A549 (cell line): ENCODE measurements around the gene ATP6AP2. TPM values are rescaled to one million over a fixed set of nuclear protein-coding genes. Genes with fewer than 3 reads are reported as not detected.
A peak's percentile ranks its signal among the peaks of the same experiment; 100 is the strongest.

Experiments
- ATAC-seq, 2 experiments: fragments of 200-7000 bp in 1 of 2; fragments of >200 bp in 1 of 2; cut with Nextera tagmentation in 1 of 2; cut with Tn5 transposase in 1 of 2; 3 replicates each; pipeline versions ENCODE4 v1.8.0 to v1.9.1; 2018 to 2020; ENCODE audit warnings: mild to moderate bottlenecking in 1 of 2, moderate library complexity in 1 of 2
- CTCF ChIA-PET: fragments of 300-600 bp; sonication (Branson Sonifier 250); formaldehyde crosslinking; extraction: SDS; loops from one replicate; lab custom pipeline; 2021; ENCODE audit warnings: antibody characterized with exemption, inconsistent platforms; lab: Yijun Ruan, JAX
- POLR2A ChIA-PET: fragments of 350-600 bp; formaldehyde crosslinking; extraction: SDS; loops from one replicate; lab custom pipeline; 2021; ENCODE audit warnings: antibody characterized with exemption, inconsistent platforms; lab: Yijun Ruan, JAX
- DNase-seq, 2 experiments: peaks; one replicate each; pipeline versions ENCODE4 v3.0.0 to v3.0.0-alpha.2; 2011 to 2016; ENCODE audit warnings: low read depth in 1 of 2, low spot score in 1 of 2
- FAIRE-seq: peaks from 2 replicates; lab custom pipeline; 2011; peaks lifted over from hg19 to GRCh38; lab: Jason Lieb, UNC
- H3K27ac ChIP-seq, 2 experiments: fragments of >200 bp; sonication (Bioruptor Twin); formaldehyde crosslinking; 3 replicates each; pipeline ENCODE4 v1.5.1; 2016 to 2017
- H3K4me1 ChIP-seq: fragments of >200 bp; sonication (Bioruptor Twin); formaldehyde crosslinking; 3 replicates; pipeline ENCODE4 v1.6.1; 2016
- H3K4me2 ChIP-seq: fragments of >200 bp; sonication (Bioruptor Twin); formaldehyde crosslinking; 3 replicates; pipeline ENCODE4 v1.6.1; 2016
- H3K4me3 ChIP-seq: fragments of >200 bp; sonication (Bioruptor Twin); formaldehyde crosslinking; 3 replicates; pipeline ENCODE4 v1.5.1; 2016
- H3K9me3 ChIP-seq: fragments of >200 bp; sonication (Bioruptor Twin); formaldehyde crosslinking; 3 replicates; pipeline ENCODE4 v1.6.1; 2016
- ATOH8 ChIP-seq: fragments of 250-450 bp; sonication (Bioruptor Pico); IDR thresholded peaks from 2 replicates; pipeline ENCODE4 v1.5.0; 2020; ENCODE audit warnings: low read depth, mild to moderate bottlenecking, moderate library complexity
- CHD2 ChIP-seq: fragments of 150-350 bp; IDR thresholded peaks from 2 replicates; pipeline ENCODE4 v1.6.1; 2014; ENCODE audit warnings: low read length; ENCODE audit not compliant: partially characterized antibody
- CHD4 ChIP-seq: fragments of 200-600 bp; sonication (generic); IDR thresholded peaks from 2 replicates; pipeline ENCODE4 v1.6.1; 2016; ENCODE audit warnings: antibody characterized with exemption, mild to moderate bottlenecking, borderline replicate concordance
- CTCF ChIP-seq: fragments of >200 bp; sonication (Bioruptor Twin); formaldehyde crosslinking; IDR thresholded peaks from 3 replicates; pipeline ENCODE4 v1.5.1; 2016
- EHF ChIP-seq: fragments of 250-450 bp; sonication (Bioruptor Pico); IDR thresholded peaks from 2 replicates; pipeline ENCODE4 v1.5.0; 2020; ENCODE audit warnings: mild to moderate bottlenecking
- FOXS1 ChIP-seq: fragments of 250-450 bp; sonication (Bioruptor Pico); IDR thresholded peaks from 2 replicates; pipeline ENCODE4 v1.5.0; 2020; ENCODE audit warnings: mild to moderate bottlenecking, moderate library complexity
- HES2 ChIP-seq: fragments of >200 bp; sonication (Bioruptor Twin); formaldehyde crosslinking; IDR thresholded peaks from 2 replicates; pipeline ENCODE4 v1.6.1; 2016
- HEYL ChIP-seq: fragments of 250-450 bp; sonication (Bioruptor Pico); IDR thresholded peaks from 2 replicates; pipeline ENCODE4 v1.8.0; 2021; ENCODE audit warnings: mild to moderate bottlenecking, moderate library complexity
- HMGXB4 ChIP-seq: fragments of 250-450 bp; sonication (Bioruptor Pico); IDR thresholded peaks from 2 replicates; pipeline ENCODE4 v1.5.0; 2021; ENCODE audit warnings: mild to moderate bottlenecking, moderate library complexity, borderline replicate concordance
- HOXA7 ChIP-seq: fragments of 250-450 bp; sonication (Bioruptor Pico); IDR thresholded peaks from 2 replicates; pipeline ENCODE4 v1.5.0; 2020; ENCODE audit warnings: mild to moderate bottlenecking, moderate library complexity
- JUN ChIP-seq, 2 experiments: fragments of >200 bp; sonication (Bioruptor Twin); formaldehyde crosslinking; IDR thresholded peaks; 2 replicates in 1 of 2; 3 replicates in 1 of 2; pipeline ENCODE4 v1.6.1; 2016 to 2017
- KDM1A ChIP-seq: fragments of 200-600 bp; sonication (generic); IDR thresholded peaks from 2 replicates; pipeline ENCODE4 v1.6.1; 2016; ENCODE audit warnings: low read depth, mild to moderate bottlenecking
- MAZ ChIP-seq: fragments of 150-350 bp; IDR thresholded peaks from 2 replicates; pipeline ENCODE4 v1.6.1; 2014; ENCODE audit warnings: antibody characterized with exemption, low read depth, low read length, borderline replicate concordance
- MYC ChIP-seq: IDR thresholded peaks from 2 replicates; pipeline ENCODE4 v1.6.1; 2012; ENCODE audit warnings: mild to moderate bottlenecking, inconsistent platforms, low read length, improper control_type of control experiment, borderline replicate concordance
- NPAS2 ChIP-seq: fragments of 250-450 bp; sonication (Bioruptor Pico); IDR thresholded peaks from 2 replicates; pipeline ENCODE4 v1.8.0; 2022; ENCODE audit warnings: mild to moderate bottlenecking, moderate library complexity, borderline replicate concordance
- PBX3 ChIP-seq: IDR thresholded peaks from 2 replicates; pipeline ENCODE4 v1.6.1; 2012
- POLR2AphosphoS2 ChIP-seq: conservative IDR thresholded peaks from 2 replicates; pipeline ENCODE4 v1.6.1; 2012; ENCODE audit warnings: low read length, improper control_type of control experiment, inconsistent platforms
- RAD21 ChIP-seq, 2 experiments: fragments of >200 bp in 1 of 2; sonication (Bioruptor Twin) in 1 of 2; formaldehyde crosslinking in 1 of 2; IDR thresholded peaks in 1 of 2; conservative IDR thresholded peaks in 1 of 2; 2 replicates in 1 of 2; 3 replicates in 1 of 2; pipeline ENCODE4 v1.6.1; 2012 to 2018; ENCODE audit warnings: inconsistent platforms in 1 of 2
- RARB ChIP-seq: fragments of 250-450 bp; sonication (Bioruptor Pico); IDR thresholded peaks from 2 replicates; pipeline ENCODE4 v1.8.0; 2021; ENCODE audit warnings: mild to moderate bottlenecking, moderate library complexity
- RCOR1 ChIP-seq: fragments of 150-350 bp; IDR thresholded peaks from 2 replicates; pipeline ENCODE4 v1.6.1; 2014; ENCODE audit warnings: antibody characterized with exemption, low read length, low read depth
- SMC3 ChIP-seq: fragments of >200 bp; sonication (Bioruptor Twin); formaldehyde crosslinking; IDR thresholded peaks from 3 replicates; pipeline ENCODE4 v1.6.1; 2018; ENCODE audit warnings: inconsistent platforms
- TFCP2L1 ChIP-seq: fragments of 250-450 bp; sonication (Bioruptor Pico); IDR thresholded peaks from 2 replicates; pipeline ENCODE4 v1.5.0; 2021; ENCODE audit warnings: mild to moderate bottlenecking
- ZSCAN20 ChIP-seq: fragments of 250-450 bp; sonication (Bioruptor Pico); IDR thresholded peaks from 2 replicates; pipeline ENCODE4 v1.8.0; 2022; ENCODE audit warnings: mild to moderate bottlenecking, moderate library complexity
- WGBS: methylation state at CpG from one replicate; pipeline ENCODE4 v1.1.6; 2017; ENCODE audit errors: missing lambda C conversion rate; 5-methylcytosine and 5-hydroxymethylcytosine counted together
- polyA plus RNA-seq, 4 experiments: library from polyadenylated mRNA; depleted of rRNA in 3 of 4; stranded (reverse); fragments of >200 nt; fragmentation: RNase III in 1 of 4; extraction: RNeasy Plus Mini Kit Qiagen cat#74134 plus additional on column Dnase treatment in 1 of 4; gene quantifications; 2 replicates in 3 of 4; 3 replicates in 1 of 4; pipeline ENCODE4 v1.2.3, GENCODE V29; 2011 to 2017

Gene ATP6AP2
- polyA plus RNA-seq, 2 of the 4 experiments (the other 2 are of a cell fraction) = 133 to 202 TPM

- WGBS = 92% methylated on average over 2 of the region's 2 CpGs
- CTCF ChIA-PET = no interaction called here
- FAIRE-seq (no peak), DNase-seq (no peak), ATAC-seq (no peak)
- Histone ChIP-seq H3K9me3 (no peaks in the 10 kb centered on the region), H3K4me3 (no peak overlapping the region), H3K27ac (no peak overlapping the region)
- TF ChIP-seq CHD2 (no peak), ZSCAN20 (CRISPR knock-in tag) (no peak), MAZ (no peak), RARB (CRISPR knock-in tag) (no peak), KDM1A (no peak), POLR2AphosphoS2 (no peak), MYC (no peak), FOXS1 (CRISPR knock-in tag) (no peak), RCOR1 (no peak), ATOH8 (CRISPR knock-in tag) (no peak), JUN (IDR thresholded peaks at IDR 0.05) (no peak), TFCP2L1 (CRISPR knock-in tag) (no peak), HEYL (CRISPR knock-in tag) (no peak), CHD4 (no peak), HMGXB4 (no peak), EHF (CRISPR knock-in tag) (no peak)
- TF ChIP-seq, all 56 proteins: peak for 0
- peaks cover 6% of the 10 kb centered on the region; the same call in 2 of the 3 replicates for H3K4me1 ChIP-seq
- no peak overlapping the region for H3K4me2 ChIP-seq
- POLR2A ChIA-PET = no interaction called here
Observed at GRCh38 chrX:40546870-40547269, 33.9 kb upstream of the ATP6AP2 start.

- no peak for DNase-seq
- WGBS = 78% methylated on average over 9 of the region's 9 CpGs
- no peak for ATAC-seq
- no peaks in the 10 kb centered on the region for H3K4me1 ChIP-seq
- H3K9me3 ChIP-seq = no peaks in the 10 kb centered on the region
- TF ChIP-seq RARB (CRISPR knock-in tag) (no peak), NPAS2 (no peak), ATOH8 (CRISPR knock-in tag) (no peak), HES2 (no peak), PBX3 (no peak)
- CTCF ChIA-PET = interaction anchor here (0.7 kb wide), 1 partner anchor 891 kb away, joined by 3 read pairs; no protein-coding TSS in a partner anchor
- no peak overlapping the region for H3K4me3 ChIP-seq
- POLR2A ChIA-PET = no interaction called here
- H3K27ac ChIP-seq = no peak overlapping the region
- no peak for FAIRE-seq
- no peak overlapping the region for H3K4me2 ChIP-seq
Observed at GRCh38 chrX:40550066-40550465, 30.7 kb upstream of the ATP6AP2 start.

- no peaks in the 10 kb centered on the region for H3K4me1 ChIP-seq
- ChIA-PET CTCF (interaction anchor here (2.0 kb wide), 1 partner anchor 8 kb away, joined by 7 read pairs; no protein-coding TSS in a partner anchor), POLR2A (no interaction called here)
- peak; percentile 15 to 24 for DNase-seq
- ATAC-seq = peak; percentile 66 to 71; a peak in 5 of 6 replicates
- peak; percentile 34; the same call in 2 of the 3 replicates for TF ChIP-seq CTCF
- peak; percentile 55 to 61; a peak in 4 of 5 replicates for TF ChIP-seq RAD21 (conservative IDR thresholded peaks at IDR 0.05 in 1 of 2, IDR thresholded peaks at IDR 0.05 in 1 of 2)
- TF ChIP-seq PBX3 = no peak
- 0 out of 3 replicates have a peak, but pooled peaks have one; percentile 36 for TF ChIP-seq SMC3
- TF ChIP-seq TFCP2L1 (CRISPR knock-in tag) = no peak
- no peak for TF ChIP-seq HOXA7 (CRISPR knock-in tag)
- H3K4me2 ChIP-seq = no peak overlapping the region
- 57% methylated on average over 5 of the region's 5 CpGs for WGBS
- H3K27ac ChIP-seq = no peak overlapping the region
- H3K9me3 ChIP-seq = no peaks in the 10 kb centered on the region
- no peak overlapping the region for H3K4me3 ChIP-seq
- no peak for FAIRE-seq
Observed at GRCh38 chrX:40552768-40553167, 28.0 kb upstream of the ATP6AP2 start.
